ENCODE data around the gene BFAR. TPM values are rescaled to one million over a fixed set of nuclear protein-coding genes. Genes with fewer than 3 reads are reported as not detected.
A peak's percentile ranks its signal among the peaks of the same experiment; 100 is the strongest.
"Not testable (repeated sequence)": the region's sequence is repeated elsewhere in the genome, so short reads cannot be mapped to it uniquely, and the experiment has no call there.

The BFAR gene
- total and polyA plus RNA-seq, 5 experiments from 2014 or later = 43.2 to 82.5 (median 48.6) TPM

DNA sequence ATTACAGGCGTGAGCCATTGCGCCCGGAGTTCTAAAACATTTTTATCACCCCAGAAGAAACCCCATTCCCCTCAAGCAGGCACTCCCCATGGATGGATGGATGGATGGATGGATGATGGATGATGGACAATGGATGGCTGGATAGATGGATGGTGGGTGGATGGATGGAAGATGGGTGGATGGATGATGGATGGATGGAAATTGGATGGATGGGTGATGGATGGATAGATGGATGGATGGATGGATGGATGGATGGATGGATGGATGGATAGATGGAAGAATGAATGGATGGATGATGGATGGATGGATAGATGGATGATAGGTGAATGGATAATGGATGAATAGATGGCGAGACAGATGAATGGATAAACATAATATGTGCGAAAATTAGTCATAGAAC, 44.9 kb downstream of the BFAR start:
- Mint-ChIP-seq H3K9me3 (no peaks in the 10 kb centered on the region), H3K4me3 (no peak overlapping the region), H3K4me1 (peaks cover 6 to 11% (median 6%) of the 10 kb centered on the region in 4 donors), H3K27me3 (peaks cover 0 to 4% (median 0%) of the 10 kb centered on the region in 5 donors), H3K27ac (peak overlapping the region in 2 of 10 donors; percentile 46 to 92), H3K36me3 (no peaks in the 10 kb centered on the region)
- DNase-seq = no peak
- no peak for ATAC-seq
- POLR2A ChIA-PET = no interaction called here

DNA sequence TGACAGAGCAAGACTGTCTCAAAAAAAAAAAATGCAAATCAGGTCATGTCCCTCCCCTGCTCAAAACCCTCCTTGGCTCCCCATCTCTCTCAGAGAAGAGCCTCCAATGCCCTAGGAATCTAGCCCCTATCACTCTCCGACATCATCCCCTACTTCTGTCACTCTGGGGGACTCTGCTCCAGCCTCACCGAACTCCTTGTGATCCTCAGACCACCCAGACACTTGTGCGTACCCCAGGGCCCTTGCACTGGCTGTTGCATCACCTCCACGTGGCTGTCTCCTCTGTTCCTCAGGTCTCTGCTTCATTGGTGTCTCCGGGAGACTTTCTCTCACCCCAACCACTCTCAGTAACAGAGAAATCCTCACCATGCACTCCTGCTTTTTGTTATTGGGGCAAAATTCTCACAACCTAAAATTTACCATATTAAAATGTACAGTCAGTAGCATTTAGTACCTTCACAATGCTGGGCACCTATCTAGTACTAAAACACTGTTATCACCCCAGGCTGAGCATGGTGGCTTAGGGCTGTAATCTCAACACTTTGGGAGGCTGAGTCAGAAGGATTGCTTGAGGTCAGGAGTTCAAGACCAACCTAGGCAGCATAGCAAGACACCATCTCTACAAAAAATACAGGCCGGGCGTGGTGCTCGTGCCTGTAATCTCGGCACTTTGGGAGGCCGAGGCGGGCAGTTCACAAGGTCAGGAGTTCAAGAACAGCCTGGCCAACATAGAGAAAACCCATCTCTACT, 46.2 kb downstream of the BFAR start:
- no peaks in the 10 kb centered on the region for H3K36me3 Mint-ChIP-seq
- H3K9me3 Mint-ChIP-seq = no peaks in the 10 kb centered on the region
- H3K27me3 Mint-ChIP-seq = peaks cover 0 to 4% (median 0%) of the 10 kb centered on the region in 5 donors
- no peak for ATAC-seq
- POLR2A ChIA-PET = no interaction called here
- peaks cover 1 to 5% (median 2%) of the 10 kb centered on the region in 4 donors for H3K4me1 Mint-ChIP-seq
- H3K4me3 Mint-ChIP-seq = no peak overlapping the region
- peak overlapping the region in 2 of 10 donors; percentile 22 to 37 for H3K27ac Mint-ChIP-seq
- DNase-seq = no peak

DNA sequence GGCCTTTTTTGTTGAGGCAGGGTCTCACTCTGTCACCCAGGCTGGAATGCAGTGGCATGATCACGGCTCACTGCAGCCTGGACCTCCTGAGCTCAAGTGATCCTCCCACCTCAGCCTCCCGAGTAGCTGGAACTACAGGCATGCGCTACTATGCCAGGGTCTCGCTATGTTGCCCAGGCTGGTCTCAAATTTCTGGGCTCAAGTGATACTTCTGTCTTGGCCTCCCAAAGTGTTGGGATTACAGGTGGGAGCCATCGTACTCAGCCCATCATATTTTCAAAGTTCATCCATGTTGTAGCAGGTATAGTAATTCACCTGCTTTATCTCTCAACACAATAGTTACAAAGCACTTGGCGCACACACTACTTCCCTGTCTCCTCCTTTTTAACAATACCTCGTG, 47.6 kb downstream of the BFAR start:
- H3K27me3 Mint-ChIP-seq, H3K9me3 Mint-ChIP-seq, H3K36me3 Mint-ChIP-seq, H3K4me3 Mint-ChIP-seq, DNase-seq, H3K4me1 Mint-ChIP-seq, POLR2A ChIA-PET, ATAC-seq: not testable (repeated sequence)
- H3K27ac Mint-ChIP-seq = peak overlapping the region in 1 of 10 donors; percentile 7

DNA sequence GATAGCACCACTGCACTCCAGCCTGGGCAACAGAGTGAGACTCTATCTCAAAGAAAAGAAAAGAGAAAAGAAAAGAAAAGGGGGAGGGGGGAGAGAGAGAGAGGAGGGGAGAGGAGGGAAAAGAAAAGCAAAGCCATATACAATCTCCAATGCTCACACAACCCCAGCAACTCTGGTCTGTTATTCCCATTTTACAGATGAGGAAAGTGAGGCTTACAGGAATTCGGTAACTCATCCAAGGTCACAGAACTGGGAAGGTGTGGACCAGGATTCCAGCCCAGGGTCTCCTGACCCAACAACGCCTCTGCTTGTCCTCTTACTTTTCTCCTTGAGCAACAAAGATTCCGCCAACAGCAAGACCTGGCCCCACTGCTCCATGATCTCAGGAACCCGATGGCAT, 48.4 kb downstream of the BFAR start:
- no peak overlapping the region for H3K27ac Mint-ChIP-seq
- H3K4me1 Mint-ChIP-seq = peaks cover 0 to 3% (median 0%) of the 10 kb centered on the region in 4 donors
- H3K36me3 Mint-ChIP-seq = no peaks in the 10 kb centered on the region
- peaks cover 0 to 4% (median 0%) of the 10 kb centered on the region in 5 donors for H3K27me3 Mint-ChIP-seq
- DNase-seq = no peak
- POLR2A ChIA-PET = no interaction called here
- H3K4me3 Mint-ChIP-seq = no peak overlapping the region
- ATAC-seq = no peak
- no peaks in the 10 kb centered on the region for H3K9me3 Mint-ChIP-seq

DNA sequence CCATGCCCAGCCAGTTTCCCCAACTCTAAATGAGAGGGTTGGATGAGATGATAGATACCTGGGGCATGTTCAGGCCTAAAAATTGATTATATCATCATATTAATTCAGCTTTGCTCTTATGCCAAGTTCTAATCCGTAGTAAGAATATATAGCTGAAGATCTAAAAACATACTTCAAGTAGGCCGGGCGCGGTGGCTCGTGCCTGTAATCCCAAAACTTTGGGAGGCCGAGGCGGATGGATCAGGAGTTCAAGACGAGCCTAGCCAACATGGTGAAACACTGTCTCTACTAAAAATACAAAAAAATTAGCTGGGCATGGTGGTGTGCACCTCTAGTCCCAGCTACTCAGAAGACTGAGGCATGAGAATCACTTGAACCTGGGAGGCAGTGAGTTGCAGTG, 49.4 kb downstream of the BFAR start:
- POLR2A ChIA-PET = no interaction called here
- H3K27me3 Mint-ChIP-seq = peaks cover 0 to 4% (median 0%) of the 10 kb centered on the region in 5 donors
- no peak overlapping the region for H3K4me3 Mint-ChIP-seq
- no peaks in the 10 kb centered on the region for H3K9me3 Mint-ChIP-seq
- peaks cover 0 to 3% (median 0%) of the 10 kb centered on the region in 4 donors for H3K4me1 Mint-ChIP-seq
- DNase-seq (no peak), ATAC-seq (no peak)
- no peaks in the 10 kb centered on the region for H3K36me3 Mint-ChIP-seq
- H3K27ac Mint-ChIP-seq = peak overlapping the region in 1 of 10 donors; percentile 22

DNA sequence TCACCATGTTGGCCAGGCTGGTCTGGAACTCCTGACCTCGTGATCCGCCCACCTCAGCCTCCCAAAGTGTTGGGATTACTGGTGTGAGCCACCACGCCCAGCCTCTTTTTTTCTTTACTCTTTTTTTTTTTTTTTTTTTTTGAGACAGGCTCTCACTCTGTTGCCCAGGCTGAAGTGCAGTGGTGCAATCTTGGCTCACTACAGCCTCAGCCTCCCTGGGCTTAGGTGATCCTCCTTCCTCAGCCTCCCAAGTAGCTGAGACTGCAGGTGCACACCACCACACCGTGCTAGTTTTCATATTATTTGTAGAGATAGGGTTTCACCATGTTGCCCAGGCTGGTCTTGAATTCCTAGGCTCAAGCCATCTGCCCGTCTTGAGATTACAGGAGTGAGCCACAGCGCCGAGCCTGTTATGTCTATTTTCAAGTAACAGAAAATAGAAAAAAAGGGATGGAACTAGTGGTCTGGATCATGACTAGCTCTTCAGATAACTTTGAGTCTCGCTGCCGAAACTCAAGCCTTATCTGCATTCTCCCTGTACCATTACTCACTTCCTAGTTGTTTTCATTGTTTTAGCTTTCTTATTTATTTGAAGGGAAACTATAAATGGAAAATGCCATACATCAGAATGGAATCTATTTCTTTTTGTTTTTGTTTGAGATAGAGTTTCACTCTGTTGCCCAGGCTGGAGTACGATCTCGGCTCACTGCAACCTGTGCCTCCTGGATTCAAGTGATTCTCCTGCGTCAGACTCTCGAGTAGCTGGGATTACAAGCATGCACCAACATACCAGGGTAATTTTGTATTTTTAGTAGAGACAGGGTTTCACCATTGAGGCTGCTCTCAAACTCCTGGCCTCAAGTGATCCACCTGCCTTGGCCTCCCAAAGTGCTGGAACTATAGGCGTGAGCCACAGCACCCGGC, 53.4 kb downstream of the BFAR start:
- H3K27me3 Mint-ChIP-seq, H3K4me3 Mint-ChIP-seq, H3K4me1 Mint-ChIP-seq, POLR2A ChIA-PET, H3K27ac Mint-ChIP-seq, H3K36me3 Mint-ChIP-seq, H3K9me3 Mint-ChIP-seq, ATAC-seq, DNase-seq: not testable (repeated sequence)

DNA sequence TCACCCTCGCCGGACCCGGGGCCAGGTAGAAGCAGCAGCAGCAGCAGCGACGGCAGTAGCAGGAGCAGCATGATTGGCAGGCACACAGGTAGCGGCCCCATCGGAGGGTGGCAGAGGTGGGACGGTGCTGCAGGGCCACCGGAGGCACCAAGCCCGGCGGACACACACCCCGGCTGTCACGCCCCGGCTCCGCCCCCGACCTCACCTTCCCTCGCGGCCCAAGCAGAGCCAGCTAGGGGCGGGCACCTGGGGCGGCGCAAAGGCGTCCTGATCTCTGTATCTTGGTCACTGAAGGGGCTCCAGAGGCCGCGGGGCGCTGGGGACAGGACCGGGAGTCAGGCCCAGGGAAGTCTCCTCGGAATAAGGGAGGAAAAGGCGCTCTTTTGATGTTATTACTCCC, 61.4 kb downstream of the BFAR start, which contains the start of gene PLA2G10:
TSS of gene PLA2G10 (minus strand) at position 180 of the 400 bp plus-strand sequence. CDS start at position 101, 79 bp downstream.
- H3K27me3 Mint-ChIP-seq, POLR2A ChIA-PET, H3K4me1 Mint-ChIP-seq, H3K9me3 Mint-ChIP-seq, H3K4me3 Mint-ChIP-seq, H3K27ac Mint-ChIP-seq, H3K36me3 Mint-ChIP-seq, DNase-seq: not testable (repeated sequence)
- peak in 1 of 2 donors; percentile 52 for ATAC-seq

DNA sequence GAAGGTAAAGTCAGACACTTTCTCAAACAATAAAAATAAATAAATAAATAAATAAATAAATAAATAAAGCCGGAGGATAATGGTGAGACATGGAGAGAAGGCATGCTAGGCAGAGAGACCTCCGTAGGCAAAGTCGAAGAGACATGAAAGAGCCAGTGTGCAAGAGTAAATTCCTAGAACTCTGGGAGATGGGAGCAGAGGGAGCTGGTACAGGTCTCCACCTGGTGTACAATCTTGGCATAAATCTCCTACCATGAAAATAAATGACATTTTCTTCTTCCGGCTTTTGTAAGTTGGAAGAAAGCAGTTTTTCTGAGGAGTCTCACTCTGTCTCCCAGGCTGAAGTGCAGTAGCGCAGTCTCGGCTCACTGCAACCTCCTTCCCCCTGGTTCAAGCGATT, 69.1 kb downstream of the BFAR start:
- POLR2A ChIA-PET, DNase-seq, H3K9me3 Mint-ChIP-seq, H3K36me3 Mint-ChIP-seq, H3K27ac Mint-ChIP-seq, ATAC-seq, H3K4me1 Mint-ChIP-seq, H3K4me3 Mint-ChIP-seq, H3K27me3 Mint-ChIP-seq: not testable (repeated sequence)

DNA sequence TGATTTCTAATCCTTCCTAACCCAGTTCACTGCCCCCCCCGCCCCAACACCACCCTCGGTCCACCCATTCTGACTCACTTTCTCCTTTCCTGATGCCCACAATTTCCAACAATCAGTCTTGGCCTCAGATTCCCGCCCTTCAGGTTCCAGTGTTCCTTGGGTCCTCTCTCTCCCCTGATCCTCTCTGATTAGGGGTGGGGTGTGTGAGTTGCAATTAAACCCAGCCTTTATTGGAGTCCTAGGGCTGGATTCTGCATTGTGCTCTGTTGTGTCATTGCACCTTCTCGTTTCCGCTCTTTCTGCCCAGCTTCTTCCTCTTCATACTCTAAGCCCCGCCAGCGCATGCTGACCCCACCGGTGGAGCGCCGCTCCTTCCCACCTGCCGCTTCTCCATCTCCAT, 69.9 kb downstream of the BFAR start:
- H3K4me3 Mint-ChIP-seq, H3K27me3 Mint-ChIP-seq, H3K9me3 Mint-ChIP-seq, POLR2A ChIA-PET, H3K36me3 Mint-ChIP-seq, H3K27ac Mint-ChIP-seq, H3K4me1 Mint-ChIP-seq, ATAC-seq, DNase-seq: not testable (repeated sequence)

DNA sequence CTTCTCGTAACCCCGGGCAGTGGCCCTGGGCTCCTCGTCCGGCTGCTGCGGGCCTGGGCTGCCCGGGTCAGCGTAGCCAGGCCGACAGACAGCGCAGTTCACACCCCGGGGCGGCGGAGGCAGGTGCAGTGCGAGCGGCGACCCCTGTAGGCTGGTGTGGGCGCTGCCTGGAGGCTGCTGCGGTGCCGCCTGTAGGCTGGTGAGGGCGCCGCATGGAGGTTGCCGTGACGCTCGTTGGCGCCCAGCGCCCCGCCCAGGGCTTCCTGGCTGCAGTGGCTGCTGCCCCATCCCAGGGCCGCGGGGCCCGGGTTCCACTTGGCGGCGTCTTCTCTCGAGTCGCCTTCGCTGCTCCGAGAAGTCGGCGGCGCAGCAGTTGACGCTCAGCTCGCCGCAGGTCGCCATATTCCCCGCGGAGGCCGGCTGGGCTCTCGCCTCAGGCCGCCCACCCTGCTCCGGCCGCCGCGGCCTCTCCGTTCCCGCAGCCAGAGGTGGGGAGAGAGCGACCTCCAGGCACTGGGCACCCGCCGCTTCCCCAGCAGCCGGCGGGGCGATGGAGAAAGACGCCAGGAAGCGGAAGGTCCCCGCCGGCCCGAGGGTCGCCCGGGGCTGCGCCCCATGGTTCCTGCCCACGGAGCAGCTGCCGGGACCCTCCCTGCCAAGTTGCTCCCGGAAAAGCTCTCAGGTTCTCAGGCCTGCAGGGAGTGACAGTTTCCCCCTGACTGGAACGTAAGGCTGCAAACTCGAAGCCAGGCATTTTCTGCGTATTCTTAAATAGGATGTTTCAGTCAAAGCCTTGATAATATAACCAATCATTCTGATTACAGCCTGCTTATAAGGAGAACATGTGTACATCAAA, 70.6 kb downstream of the BFAR start, which contains the start of gene NPIPA3:
TSS of gene NPIPA3 (plus strand) at position 256 of the 856 bp plus-strand sequence. CDS start 5,533 bp downstream, outside the sequence.
- H3K9me3 Mint-ChIP-seq, POLR2A ChIA-PET, H3K4me1 Mint-ChIP-seq, H3K4me3 Mint-ChIP-seq, H3K27me3 Mint-ChIP-seq, H3K36me3 Mint-ChIP-seq, H3K27ac Mint-ChIP-seq, DNase-seq: not testable (repeated sequence)
- peak; percentile 99 for ATAC-seq
